Measurements from ENCODE around the gene DIP2A. TPM values are rescaled to one million over a fixed set of nuclear protein-coding genes. Genes with fewer than 3 reads are reported as not detected.

Gene DIP2A, protein sequence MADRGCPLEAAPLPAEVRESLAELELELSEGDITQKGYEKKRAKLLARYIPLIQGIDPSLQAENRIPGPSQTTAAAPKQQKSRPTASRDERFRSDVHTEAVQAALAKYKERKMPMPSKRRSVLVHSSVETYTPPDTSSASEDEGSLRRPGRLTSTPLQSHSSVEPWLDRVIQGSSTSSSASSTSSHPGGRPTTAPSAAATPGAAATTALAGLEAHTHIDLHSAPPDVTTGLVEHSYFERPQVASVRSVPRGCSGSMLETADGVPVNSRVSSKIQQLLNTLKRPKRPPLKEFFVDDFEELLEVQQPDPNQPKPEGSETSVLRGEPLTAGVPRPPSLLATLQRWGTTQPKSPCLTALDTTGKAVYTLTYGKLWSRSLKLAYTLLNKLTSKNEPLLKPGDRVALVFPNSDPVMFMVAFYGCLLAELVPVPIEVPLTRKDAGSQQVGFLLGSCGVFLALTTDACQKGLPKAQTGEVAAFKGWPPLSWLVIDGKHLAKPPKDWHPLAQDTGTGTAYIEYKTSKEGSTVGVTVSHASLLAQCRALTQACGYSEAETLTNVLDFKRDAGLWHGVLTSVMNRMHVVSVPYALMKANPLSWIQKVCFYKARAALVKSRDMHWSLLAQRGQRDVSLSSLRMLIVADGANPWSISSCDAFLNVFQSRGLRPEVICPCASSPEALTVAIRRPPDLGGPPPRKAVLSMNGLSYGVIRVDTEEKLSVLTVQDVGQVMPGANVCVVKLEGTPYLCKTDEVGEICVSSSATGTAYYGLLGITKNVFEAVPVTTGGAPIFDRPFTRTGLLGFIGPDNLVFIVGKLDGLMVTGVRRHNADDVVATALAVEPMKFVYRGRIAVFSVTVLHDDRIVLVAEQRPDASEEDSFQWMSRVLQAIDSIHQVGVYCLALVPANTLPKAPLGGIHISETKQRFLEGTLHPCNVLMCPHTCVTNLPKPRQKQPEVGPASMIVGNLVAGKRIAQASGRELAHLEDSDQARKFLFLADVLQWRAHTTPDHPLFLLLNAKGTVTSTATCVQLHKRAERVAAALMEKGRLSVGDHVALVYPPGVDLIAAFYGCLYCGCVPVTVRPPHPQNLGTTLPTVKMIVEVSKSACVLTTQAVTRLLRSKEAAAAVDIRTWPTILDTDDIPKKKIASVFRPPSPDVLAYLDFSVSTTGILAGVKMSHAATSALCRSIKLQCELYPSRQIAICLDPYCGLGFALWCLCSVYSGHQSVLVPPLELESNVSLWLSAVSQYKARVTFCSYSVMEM (N-terminal part only)
- total RNA-seq (2014; rRNA removed; shearing (Covaris generic)): 11.5 and 16.4 TPM in 2 replicates

DNA sequence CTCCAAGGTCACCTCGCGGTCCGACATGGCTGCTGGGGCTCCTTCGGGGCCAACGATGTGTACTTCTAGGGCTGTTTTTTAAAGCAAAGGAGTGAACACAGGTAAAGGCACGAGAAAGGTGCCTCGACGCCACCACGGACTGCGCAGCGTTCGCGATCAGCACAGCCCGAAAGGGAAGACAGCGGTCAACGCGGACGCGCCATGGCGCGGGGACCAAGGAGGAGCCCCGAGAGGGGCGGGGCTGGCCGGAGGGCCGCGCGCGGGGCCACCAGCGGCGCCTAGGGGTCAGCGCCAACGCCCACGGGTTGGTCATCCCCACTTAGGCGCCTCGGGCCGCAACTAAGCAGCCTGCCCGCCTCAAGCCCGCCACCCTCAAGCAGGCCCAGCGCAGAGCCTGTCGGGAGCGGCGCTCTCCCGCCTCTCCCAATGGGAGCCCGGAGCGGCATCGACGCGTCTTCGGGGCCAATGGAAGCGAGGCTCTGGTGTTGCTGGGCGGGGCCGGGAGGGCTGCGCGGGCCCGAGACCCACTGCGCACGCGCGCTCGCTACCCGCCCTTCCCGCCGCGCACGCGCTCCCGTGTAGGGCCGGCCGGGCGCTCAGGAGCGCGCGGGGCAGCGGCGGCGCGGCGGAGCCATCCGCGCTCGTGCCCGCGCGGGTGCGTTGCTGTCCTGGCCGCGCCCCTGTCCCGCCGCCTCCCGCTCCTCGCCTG, at the start of gene DIP2A:
DIP2A (plus strand) TSS at position 577 of the 709 bp plus-strand sequence. CDS start 241 bp downstream, outside the sequence.
- DNase-seq (ENCODE audit: low read depth): peak; percentile 99

DNA sequence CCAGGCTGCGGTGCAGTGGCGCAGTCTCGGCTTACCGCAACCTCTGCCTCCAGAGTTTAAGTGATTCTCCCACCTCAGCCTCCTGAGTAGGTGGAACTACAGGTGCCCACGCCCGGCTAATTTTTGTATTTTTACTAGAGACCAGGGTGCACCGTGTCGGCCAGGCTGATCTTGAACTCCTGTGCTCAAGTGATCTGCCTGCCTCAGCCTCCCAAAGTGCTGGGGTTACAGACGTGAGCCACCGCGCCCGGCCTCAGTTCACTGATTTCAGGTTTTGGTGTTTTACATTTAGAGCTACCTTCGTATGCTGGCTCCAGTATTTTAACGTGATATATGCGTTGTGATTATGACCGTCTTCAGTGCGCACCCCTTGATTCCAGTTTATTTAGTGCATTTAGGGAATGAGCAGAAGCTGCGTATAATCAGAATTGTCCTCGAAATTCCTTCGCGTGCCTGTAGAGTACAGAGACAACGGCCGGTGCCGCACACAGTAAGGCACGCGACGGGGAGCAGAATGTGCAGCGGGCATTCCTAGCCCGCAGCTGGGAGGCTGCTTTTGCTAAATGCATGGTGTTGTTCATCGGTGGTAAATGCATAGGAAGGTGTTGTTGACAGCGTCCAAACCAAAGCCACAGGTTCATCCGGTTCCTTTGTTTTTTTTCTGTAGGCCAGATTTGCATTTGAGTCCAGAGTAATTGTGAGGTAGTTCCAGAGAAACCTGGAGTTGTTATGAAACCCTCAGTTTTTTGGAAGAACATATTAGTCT, 48.9 kb upstream of the DIP2A start:
- no peak for DNase-seq (ENCODE audit: low read depth)

DNA sequence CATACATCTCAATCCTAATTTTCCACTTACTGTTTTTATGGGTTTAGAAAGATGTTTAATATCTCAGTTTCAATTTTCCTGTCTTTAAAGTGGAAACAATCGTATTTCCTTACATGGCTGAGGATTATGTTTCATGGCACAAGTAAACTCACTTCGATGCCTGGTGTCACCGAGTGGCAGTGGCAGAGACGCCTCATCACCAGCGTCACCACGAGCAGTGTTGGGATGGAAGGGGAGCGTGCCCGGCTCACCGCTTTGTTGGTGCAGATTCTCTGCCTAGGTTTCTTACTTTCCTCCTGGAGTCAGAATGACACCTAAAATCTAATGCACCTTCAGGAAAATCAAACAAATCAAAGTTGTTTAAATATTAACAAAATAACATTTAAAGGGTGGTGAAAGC, 48.2 kb upstream of the DIP2A start:
- no peak for DNase-seq (ENCODE audit: low read depth)

DNA sequence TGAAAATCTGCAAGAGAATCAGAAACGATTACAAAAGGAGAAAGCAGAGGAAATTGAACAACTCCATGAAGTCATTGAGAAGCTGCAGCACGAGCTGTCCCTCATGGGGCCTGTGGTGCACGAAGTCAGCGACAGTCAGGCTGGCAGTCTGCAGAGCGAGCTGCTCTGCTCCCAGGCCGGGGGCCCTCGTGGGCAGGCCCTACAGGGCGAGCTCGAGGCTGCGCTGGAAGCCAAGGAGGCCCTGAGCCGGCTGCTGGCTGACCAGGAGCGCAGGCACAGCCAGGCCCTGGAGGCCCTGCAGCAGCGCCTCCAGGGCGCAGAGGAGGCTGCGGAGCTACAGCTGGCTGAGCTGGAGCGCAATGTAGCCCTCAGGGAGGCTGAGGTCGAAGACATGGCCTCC, 47.5 kb upstream of the DIP2A start:
- no peak for DNase-seq (ENCODE audit: low read depth)

DNA sequence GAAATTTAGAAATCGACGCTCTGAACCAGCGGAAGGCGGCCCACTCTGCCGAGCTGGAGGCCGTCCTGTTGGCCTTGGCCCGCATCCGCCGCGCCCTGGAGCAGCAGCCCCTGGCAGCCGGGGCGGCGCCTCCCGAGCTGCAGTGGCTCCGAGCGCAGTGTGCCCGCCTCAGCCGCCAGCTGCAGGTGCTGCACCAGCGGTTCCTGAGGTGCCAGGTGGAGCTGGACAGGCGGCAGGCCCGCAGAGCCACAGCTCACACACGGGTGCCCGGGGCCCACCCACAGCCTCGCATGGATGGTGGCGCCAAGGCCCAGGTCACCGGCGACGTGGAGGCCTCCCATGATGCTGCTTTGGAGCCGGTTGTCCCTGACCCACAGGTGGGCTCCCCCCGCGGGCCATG, 47.0 kb upstream of the DIP2A start:
- DNase-seq (ENCODE audit: low read depth): no peak

DNA sequence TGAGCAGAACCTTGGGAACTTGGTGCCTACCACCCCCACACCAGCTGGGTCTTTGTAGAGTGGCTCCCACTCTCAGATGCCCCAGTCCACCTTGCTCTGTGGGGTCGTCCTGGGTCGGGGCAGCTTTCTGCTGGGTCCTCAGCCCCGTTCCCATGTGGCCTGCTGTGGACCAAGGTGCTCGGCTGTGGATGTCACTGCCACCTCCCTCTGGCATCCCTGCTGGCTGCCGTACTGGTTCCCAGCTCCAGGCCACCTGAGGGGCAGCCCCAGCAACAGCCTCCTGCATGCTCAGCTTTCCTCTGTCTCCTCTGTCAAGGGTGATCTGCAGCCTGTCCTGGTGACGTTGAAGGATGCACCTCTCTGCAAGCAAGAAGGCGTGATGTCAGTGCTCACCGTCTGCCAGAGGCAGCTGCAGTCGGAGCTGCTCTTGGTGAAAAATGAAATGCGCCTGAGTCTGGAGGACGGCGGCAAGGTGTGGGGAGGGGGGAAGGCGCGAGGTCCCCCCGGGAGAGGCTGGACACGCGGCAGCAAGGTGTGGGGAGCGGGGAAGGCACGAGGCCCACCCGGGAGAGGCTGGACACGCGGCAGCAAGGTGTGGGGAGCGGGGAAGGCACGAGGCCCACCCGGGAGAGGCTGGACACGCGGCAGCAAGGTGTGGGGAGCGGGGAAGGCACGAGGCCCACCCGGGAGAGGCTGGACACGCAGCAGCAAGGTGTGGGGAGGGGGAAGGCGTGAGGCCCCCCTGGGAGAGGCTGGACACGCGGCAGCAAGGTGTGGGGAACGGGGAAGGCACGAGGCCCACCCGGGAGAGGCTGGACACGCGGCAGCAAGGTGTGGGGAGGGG, 45.9 kb upstream of the DIP2A start:
- DNase-seq (ENCODE audit: low read depth): no peak

DNA sequence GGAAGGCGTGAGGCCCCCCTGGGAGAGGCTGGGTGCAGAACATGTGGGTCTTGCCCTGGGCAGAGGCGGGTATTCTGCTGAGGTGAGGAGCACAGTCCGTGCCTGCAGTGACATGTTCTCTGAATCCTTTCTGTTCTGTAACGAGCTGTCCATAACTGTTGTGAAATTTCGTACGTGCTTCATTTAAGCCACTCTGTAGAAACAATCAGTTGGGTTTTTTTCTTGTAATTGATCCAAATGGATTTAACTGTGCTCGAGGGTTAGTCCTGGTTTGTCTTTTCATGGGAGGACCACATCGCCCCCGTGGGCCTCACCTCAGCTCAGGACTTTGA, 45.4 kb upstream of the DIP2A start:
- DNase-seq (ENCODE audit: low read depth): no peak

DNA sequence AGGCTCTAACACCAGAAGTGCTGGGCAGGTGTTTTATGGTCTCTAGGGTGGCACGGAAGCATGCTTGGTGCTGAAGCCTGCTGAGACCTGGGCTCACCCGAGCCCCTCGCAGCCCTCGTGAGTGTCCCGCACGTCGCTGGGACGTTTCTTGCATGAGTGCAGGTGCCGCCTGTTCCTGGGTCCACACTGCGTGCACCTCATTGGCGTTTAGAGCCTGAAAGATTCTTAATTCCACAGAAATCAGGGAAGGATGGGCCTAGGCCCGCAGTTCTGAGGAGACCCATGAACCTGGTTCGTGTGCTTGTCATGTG, 43.8 kb upstream of the DIP2A start:
- DNase-seq (ENCODE audit: low read depth): no peak

DNA sequence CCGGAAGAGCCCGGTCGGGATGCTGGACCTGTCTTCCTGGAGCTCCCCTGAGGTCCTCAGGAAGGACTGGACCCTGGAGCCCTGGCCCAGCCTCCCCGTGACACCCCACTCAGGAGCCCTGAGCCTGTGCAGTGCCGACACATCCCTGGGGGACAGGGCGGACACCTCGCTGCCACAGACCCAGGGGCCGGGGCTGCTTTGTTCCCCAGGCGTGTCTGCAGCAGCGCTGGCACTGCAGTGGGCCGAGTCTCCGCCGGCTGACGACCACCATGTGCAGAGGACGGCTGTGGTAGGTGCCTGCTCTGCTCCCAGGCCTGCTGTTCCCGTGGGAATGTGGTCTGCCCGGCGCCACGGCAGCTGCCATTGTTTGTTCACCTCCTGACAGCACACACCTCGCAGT, 42.1 kb upstream of the DIP2A start:
- no peak for DNase-seq (ENCODE audit: low read depth)

DNA sequence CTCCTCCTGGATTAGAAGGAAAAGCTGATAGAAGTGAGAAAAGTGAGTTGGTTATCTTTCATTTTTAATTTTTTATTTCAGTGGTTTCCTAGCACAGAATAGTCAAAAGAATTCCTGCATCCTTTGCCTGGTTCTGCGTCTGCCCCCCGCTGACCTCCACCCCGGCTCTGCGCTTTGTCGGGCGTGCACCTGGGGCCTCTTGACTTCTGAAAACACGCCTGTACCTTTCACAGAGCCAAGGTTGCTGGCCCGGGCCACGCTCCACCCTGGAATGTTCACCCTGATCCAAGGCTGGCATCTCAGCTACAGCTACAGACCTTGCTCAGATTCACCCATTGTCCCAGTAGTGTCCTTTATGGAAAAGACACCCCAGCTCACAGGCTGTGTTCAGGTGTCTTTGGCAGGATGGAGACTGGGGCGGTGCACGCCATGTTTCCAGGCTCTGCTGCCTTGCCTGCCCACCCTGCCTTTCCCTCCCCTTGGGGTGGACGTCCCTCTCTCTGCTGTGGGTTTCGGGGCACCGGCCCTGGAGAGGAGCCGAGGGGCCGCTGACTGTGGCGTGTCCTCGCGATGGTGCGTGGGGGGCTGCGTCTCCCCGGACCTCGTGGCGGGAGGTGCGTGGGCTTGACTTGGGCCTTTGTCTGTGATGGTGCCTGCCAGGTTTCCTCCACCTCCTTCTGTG, 40.3 kb upstream of the DIP2A start:
- DNase-seq (ENCODE audit: low read depth): no peak

DNA sequence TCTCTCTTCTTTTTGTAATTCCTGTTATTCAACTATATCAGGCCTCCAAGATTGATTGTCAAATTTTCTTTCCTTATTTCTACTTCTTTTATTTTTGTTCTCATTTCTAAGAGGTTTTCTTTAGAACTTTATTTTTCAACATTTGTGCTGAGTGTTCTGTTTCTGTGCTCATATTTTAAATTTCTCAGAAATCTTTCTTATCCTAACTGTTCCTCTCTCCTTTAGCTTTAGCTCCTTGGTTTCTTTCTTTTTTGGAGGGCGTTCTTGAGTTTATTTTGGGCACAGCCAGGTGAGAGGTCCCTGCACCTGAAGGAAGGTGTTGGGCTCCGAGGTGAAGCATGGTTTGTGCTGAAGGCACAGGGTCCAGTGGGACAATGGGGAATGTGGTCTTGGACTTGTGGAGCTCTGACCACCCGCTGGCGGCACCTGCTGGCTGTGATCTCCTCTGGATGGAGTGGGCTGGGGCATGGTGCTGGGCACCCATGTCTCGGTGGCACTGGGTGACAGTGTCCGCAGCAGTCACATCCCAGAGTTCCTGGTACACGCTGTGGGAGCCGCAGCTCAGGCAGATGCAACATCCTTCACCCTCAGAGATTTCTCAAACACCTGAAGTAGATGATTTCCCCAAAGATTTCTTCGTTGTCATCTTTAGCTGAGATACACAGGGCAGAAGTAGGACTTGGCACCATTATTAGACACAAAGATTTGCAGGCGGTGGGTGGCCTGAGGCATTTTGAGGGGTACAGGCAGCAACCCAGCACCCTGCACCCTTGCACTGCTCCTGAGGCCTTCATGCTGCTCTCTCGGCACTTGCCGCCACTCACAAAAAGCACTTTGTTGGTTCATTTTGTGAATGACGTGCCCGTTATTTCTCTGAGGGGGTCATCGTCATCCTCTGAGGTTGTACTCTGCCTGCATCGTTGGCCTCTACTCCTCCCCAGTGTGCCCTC, 38.2 kb upstream of the DIP2A start:
- no peak for DNase-seq (ENCODE audit: low read depth)

DNA sequence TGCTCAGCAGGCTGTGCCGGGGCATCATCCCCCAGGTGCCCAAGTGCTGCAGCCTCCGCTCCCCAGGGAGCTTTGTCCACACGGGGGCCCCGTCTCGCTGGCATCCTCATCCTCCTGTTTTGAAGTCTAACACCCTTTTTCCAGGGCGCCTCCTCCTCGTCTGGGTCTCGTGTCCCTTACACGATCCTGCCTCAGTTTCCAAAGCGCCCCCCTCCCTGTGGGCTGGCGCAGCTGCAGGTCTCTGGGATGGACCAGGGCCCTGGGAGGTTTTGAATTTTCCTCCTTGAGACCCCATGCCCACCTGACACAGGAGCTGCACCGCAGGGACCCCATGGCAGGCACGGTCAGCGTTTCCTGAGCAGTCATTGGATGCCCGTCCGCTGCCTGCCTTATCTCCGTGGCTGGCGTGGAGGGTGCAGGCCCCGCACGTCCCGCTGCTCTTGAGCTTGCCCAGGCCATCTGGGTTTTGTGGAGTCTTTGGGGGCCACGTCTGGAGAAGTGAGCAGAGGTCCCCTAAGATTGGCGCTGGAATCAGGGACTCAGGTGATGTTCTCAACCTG, 37.4 kb upstream of the DIP2A start:
- no peak for DNase-seq (ENCODE audit: low read depth)

DNA sequence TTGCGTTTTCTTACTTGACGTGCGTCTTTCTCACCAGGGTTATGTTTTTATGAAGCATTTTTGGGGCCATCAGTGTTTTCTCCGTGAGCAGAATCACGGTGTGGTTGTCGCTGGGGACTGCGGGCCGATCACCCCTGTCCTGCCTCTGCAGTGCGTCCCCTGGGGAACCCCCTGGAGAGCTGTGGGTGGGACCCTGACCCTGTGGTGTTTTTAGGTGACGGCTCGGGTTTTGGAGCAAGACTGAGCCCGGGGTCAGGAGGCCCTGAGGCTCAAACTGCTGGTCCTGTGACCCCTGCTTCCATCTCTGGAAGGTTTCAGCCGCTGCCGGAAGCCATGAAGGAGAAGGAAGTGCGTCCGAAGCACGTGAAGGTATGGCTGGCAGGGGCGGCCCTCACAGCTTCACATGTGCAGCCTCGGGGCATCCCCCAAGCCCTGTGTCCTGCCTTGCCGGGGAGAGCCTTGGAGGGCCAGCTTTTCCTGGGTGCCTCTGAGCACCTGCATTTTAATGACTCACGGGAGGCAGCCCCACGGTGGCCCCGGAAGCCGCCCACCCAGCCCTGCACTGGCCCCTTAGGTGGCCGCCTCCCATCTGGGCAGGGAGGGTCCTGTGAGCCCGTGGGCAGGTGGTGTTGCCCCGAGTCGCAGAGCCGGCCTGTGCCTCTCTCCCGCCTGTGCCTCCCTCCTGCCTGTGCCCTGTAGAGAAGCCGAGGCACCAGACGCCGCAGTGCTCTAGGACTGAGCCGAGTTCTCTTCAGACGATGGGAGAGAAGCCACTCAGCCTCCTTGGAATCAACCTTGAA, 36.7 kb upstream of the DIP2A start:
- no peak for DNase-seq (ENCODE audit: low read depth)

DNA sequence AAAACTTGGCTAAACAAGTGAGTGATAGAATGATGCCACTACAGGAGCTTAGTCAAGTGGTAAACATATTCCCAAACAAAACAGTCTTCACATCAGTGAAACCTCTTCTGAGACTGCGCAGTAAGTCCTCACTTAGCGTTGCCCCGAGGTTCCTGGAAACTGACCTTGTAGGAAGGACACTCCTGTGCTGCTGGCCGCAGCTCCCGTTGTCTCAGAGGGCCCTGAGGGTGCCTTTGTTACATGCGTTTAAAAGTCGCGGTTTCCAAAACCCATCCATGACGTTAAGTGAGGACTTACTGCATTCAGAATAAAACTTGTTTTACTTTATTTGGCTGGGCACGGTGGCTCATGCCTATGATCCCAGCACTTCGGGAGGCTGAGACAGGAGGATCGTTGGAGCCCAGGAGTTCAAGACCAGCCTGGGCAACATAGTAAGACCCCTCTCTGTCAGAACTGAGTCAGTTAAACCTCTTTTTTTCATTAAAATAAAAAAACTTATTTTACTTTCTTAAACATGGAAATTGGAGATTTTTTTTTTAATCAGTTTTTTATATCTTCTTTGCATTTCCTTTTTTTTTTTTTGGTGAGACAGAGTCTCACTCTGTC, 36.0 kb upstream of the DIP2A start:
- DNase-seq (ENCODE audit: low read depth): no peak

DNA sequence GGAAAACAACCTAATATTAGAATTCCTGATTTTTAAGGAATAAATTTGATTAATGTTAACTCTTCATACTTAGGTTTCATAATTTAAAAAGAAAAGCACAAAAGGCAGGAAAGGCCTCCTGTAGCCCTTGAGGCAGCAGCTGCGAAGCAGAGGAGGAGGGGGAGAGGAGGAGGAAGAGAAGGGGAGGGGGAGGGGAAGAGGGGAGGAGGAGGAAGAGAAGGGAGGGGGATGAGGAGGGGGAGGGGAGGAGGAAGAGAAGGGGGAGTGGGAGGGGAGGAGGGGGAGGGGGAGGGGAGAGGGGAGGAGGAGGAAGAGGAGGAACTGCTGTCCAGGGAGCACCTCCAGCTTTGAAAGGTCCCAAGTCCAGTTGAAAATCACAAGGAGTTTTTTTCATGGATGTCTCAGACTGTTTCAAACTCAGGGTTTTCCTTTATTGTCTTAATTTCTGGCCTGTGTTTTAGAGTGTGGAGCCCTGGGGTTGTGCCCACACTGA, 35.1 kb upstream of the DIP2A start:
- DNase-seq (ENCODE audit: low read depth): no peak

DNA sequence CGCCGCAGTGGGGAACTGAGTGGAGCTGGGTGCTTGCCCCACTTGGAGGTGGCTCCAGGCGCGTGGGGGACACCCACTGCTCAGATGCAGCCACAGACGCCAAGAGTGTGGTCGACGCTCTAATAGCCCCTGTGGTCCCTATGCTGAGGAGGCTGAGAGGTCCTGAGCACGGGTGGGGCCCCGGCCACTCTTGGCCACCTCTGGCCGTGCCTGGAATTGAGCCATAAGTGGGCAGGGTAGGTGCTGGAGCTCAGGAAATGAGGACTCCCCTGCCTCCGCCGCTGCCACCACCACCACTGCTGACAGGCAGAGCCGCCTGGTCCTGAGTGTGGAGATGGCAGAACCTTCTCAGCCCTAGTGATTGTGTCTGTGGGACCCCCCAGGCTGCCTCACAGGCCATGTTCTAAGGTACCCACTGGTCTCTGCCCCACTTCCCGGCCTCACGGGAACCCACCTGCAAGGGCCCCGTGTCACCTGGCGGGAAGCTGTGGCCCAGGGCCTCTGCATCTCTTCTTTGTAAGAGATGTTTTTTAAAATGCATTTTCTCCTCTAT, 34.6 kb upstream of the DIP2A start:
- no peak for DNase-seq (ENCODE audit: low read depth)
